Superior temporal gyrus (tissue), 1 donor: Measurements from ENCODE around the gene ESRRB.

ENCODE experiments used
- DNase-seq: peaks from one replicate; pipeline ENCODE4 v3.0.0-alpha.2; 2016; ENCODE audit errors: extremely low spot score

The ESRRB gene

DNA sequence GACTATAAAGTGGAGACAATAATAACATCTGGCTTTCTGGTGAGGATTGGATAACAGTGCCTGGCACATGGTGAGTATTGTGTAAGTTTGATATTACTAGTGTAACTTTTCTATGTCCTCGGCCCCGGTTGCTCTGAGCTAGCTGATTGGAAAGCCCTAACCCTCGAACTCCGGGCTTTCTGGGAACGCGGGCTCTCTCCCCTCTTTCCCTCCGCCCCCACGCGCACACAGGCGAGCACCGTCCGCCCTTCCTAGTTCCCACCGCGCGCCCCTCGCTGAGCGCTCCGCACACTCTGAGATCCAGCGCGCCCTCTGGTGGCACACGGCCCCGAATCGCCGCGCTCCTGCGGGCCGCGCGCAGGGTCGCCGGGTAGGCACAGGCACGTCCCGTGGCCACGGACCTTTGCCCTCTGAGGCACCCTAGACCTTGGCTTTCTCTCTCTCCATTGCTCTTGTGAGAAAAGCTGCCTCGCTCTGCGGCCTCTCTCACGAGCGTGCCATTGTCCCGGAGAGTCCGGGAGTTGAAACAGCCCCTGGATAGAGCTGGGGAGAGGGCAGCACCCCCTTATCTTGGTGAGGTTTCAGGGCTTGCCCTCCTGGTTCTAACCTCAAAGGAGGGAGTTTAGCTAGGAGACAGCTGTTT is 23.2 kb upstream of the ESRRB start:
- peak; percentile 56 for DNase-seq

DNA sequence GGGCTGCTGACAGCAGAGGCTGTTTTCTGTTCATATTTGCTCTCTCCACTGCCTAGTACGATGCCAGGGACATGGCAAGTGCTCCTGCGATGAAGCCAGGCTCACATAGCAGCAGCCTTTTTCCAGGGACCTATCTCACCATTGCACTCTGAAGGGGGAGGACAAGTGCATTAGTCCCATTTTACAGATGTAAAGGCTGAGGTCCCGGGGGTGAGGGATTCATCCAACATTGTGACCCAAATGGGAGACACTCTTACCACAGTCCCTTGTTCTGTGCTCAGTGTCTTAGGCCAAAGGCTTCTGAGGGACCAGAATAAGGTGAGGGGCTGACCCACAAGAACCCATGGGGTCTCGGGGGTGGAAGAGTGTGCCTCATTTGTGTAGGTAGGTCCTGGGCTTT is 21.6 kb upstream of the ESRRB start:
- DNase-seq: no peak

DNA sequence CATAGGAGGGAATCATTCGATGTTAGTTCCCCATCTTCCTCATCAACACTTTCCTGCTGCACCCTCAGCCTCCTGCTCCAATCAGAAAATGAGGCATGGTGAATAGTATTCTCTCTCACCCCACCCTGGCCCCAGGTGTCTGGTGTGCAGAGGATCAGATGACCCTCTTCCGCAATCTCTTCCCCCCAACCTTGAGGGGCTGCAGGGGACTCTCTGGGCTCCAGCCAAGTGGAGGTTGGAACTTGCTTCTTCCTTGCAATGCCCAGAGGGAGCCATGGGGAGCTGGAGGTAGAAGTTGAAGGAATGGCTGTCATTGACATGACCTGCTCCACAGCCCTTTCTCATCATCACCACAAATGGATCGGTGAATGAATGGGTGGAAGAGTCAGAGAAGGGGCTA is 20.2 kb upstream of the ESRRB start:
- DNase-seq: no peak

DNA sequence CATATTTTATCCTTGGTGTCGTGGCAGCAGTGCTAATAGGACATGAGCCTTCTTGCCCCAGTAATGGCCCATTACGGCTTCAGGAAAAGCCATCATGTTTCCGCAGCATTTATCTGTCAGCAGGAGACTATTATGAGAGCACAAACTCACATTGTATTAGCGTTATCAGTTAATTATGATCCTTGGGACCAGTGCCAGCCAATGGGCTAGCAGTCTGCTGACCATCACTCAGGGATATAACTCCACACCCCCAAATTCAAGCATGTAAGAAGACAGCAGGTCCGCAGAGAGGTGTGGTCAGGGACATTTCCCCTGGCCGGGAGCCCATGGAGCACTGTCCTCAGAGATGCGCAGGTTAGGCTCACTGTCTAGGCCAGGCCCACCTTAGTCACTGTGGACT is 4.9 kb upstream of the ESRRB start:
- DNase-seq: no peak

DNA sequence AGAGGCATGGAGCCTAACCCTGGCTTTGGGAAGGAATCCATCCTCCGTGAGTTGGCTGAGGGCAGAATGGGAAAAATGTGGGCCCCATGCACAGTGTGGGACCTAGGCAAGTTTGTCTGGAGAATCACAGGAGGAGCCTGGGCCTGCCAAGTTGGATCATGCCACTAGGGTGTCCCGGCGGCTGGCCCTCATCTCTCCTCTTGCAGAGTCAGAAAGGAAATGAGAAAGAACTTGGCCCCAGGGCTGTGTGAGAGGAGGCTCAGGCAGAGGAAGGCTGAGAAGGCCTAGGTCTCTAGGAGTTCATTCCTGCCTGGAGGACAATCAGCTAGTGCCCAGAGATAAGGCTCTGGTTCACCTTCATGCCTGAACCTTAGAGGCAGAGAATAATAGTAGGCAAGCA is 2.5 kb upstream of the ESRRB start:
- no peak for DNase-seq

DNA sequence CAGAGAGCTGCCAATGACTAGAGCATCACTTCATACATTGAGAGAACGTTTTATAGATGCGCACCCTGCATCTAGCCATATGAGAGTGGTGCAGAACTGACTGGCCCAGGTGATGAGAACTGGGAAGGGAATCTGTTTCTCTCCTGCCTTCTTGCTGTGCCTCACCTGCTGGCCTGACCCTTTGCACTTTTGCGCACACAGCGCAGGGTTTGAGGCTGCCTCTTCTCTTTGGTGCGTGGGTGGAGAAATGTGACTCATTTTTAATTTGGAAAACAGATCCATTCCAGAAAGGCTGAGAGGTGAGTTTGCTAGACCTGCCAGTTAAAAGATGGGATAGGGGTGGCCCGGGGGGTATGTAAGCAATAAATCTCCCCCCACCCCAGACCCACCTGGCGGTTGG is 453 bp upstream of the ESRRB start:
- no peak for DNase-seq

DNA sequence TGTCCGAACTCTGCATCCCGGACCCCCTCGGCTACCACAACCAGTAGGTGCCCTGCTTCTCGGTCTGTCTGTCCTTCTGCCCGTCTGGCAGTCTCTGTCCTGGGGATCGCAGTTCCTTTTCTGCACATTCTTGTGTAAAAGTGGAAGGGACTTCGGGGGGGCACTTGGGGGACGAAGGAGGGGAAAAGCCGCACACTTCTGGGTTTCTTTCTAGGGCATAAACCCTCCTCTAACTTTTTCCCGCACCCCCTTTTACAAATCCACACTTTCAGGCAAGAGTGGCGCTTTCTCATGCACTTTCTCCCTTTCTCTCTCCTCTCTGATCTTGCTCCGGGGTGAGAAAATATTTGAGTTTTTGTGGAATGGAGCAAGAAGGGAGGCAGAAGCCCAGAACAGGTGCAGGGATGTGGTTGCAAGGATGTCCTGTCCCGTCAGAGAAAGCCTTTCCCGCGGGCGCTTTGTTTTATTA is 506 bp downstream of the ESRRB start:
- no peak for DNase-seq

DNA sequence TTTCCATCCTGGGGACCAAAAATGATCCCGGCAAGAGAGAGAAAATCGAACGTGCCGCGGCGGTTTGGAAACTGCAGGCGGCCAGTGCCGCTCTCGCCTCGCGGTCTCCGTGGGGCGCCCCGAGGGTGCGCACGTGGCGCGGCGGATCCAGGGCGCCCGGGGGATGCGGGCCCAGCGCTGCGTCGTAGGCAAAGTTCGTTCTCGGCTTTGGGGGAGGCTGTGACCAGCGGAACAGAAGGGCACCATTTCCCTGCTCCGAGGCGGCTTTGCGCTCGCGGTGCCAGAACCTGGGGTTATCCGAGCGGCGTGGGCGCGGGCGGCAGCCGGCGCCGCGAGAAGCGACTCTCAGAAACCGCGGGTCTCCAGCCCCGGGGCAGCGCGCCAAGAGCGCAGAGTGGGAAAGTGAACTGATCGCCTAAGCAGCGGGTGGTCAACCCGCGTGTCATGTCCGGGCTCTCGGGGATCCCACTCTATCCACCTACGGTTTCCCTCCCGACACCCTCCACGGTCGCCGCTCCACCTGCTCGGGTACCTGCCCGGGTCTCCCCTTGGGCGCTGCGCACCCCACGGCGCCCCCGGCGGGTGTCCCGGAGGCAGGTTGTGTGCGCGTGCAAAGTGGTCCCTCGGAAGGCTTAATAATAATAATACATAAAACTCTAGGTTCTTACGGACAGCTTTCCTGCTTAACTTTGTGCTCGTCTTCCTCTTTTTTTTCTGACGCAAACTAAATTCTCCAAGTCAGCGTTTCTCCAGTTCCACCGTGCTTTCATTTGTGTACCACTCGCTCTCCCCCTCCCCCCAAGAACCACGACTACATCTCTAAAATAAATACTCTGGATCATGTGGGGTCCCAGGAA is 1.2 kb downstream of the ESRRB start:
- DNase-seq: no peak

DNA sequence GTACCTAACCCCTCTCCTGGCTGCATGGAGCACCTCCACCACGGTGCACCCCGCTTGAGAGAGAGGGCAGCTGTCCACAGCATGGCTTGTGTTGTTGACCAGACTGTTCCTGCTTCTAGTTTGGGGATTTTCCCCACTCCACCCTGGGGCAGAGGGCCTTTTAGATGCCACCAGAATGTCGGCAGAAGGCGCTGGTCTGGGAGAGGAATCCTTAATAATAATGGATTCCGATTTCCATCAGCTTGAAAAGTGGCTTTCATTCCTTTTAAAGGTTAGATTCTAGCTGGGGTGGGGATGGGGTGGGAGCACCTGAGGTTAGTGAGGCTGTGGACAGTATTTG is 1.8 kb downstream of the ESRRB start:
- DNase-seq: no peak

DNA sequence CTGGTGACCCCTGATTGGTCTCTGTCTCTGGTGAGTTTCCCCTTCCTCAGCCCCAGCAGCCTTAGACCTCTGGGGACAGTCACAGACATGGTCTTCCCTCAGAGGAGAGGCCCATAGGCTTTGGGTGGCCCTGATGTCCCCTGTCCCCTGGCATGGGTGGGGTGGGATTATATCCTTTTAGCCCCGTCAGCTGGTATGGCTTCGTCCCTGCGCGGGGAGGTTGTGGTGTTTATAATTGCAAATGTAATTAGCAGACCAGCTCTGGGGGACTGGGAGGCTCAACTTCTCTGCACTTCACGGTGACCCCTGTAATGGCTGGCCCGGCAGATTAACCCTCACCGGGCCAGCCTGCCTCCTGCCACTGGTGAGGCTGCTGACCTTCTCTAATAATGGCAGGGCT is 5.1 kb downstream of the ESRRB start:
- no peak for DNase-seq

DNA sequence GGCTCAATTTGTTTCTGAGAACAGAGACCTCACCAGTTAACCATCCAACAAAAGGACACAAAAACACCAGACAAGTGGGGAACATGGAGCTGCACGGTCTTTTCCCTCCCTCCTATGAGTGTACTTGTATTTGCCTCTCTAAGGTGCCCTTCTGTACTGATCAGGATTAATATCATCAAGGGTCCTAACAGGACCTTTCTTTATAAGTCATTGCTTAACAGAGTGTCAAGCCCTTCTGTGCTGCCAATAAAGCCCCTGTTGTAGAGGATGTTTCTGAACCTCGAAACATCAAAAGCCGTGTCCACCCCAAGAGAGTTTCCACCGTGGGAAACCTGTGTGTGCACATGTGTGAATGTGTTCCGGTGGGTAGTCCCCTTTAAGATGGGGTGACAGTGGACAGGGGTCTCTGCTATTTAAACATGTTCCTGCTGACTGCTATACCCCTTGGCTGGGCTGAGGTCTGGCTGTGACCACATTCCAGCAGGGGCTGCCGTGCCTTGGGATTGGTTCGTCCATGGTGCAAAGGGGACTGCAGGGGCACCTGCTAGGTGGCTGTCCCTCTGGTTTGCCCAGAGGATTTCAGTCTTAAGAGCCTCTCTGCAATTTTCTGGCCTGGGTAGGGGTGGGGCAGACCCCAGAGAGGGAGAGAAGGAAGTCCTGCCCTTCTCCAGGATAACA is 6.0 kb downstream of the ESRRB start:
- DNase-seq: no peak

DNA sequence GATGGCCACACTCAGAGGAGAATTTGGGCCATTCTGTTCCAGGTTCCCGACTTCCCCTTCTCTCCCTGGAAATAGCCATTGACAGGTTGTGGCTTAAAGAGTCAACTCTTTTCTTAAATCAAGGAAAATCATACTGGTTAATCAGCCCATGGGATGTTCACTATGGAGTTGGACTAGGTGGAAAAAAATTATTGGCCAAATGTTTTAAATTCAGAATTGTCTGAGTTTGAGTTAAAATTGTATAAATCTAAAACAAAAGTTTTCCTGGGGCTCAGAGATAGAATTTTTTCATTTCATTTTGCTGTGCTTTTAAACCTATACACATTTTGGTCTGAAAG is 6.5 kb downstream of the ESRRB start:
- DNase-seq: no peak

DNA sequence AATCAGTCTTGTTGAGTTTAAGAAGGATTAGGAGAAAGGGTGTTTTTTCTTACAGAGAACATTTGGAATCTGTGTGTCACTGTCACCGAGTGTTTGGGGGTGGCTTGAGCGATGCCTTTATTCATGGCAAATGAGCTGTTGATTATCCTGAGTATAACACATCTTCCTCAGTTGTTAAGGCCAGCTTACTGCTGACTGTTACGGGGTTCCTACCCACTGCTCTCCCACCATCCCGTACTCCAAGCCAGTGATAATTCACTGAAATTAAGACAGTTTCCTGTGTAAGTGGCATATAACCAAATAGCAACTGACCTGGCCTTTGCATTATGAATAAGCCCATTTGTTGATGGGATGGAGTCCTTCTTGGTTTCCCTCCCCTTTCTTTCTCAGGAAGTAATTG is 9.5 kb downstream of the ESRRB start:
- DNase-seq: no peak

DNA sequence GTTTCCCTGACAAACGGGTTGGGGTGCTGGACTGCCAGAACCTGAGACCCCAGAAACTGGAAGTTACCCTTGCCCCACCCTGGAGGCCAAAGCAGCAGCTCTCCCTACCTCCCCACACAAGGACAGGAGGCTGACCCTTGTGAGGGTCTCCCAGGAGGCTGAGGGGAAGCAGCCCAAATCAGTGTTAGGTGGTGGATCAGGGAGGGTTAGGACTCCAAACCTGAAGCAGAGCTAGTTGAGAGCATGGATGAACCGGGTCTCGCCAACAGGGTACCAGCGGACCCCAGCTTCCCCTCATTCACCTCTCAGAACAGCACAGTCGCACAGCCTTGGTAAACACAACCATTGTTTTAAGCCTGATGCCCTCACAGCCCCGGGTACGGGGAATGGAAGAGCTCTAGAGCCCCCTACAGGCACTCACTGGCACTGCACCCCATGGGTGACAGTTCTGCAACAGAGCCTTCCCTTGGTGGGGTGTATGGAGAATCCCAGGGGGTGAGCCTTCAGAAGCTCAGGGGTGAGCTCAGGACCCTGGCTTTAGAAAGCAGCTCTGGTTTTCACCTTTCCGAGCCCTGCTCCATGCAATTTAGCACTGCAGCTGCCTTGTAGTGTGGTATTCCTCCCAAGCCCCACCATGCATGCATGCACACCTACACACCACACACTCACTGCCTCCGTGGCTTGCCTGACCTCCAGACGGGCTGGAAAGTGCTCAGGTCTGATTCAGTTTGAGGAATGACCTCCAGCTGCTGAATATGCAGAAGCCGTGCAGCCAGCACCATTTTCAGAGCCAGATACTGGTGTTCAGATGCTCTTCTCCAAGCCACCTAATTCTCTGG is 11.2 kb downstream of the ESRRB start:
- DNase-seq: peak; percentile 93

DNA sequence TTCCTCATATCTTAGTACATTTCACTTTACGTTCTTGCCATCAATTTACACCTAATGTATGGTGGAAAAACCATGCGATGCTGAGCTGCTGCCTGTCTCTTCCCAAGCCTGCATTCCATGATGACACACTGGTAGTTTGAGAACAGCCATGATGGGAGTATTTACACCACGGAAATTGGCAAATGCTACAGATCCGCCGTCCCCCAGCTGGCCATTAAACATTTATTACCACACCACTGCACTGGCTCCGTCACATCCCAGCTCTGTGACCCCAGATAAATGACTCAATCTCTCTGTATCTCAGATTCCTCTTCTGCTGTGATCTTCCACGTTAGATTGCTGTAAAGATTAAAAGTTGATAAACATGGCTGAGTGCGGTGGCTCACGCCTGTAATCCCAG is 13.9 kb downstream of the ESRRB start:
- no peak for DNase-seq

DNA sequence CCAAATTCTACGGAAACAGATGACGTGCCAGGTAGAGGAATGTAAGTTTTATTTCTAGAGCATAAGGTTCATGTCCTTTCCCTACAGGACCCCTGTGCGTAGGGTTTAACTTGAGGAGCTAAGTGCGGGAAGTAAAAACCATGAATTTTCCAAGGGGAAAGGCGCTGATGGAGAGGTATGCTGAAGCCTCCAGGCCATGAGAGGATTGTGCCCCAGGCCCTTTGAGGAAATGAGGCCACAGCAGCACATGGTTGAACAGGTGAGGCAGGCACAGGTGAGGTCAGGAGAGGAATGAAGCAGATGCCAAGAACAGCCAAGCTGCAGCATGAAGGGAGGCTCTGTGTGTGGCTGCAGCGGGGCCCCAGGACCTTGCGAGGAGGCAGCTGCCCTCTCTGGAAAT is 14.7 kb downstream of the ESRRB start:
- no peak for DNase-seq

DNA sequence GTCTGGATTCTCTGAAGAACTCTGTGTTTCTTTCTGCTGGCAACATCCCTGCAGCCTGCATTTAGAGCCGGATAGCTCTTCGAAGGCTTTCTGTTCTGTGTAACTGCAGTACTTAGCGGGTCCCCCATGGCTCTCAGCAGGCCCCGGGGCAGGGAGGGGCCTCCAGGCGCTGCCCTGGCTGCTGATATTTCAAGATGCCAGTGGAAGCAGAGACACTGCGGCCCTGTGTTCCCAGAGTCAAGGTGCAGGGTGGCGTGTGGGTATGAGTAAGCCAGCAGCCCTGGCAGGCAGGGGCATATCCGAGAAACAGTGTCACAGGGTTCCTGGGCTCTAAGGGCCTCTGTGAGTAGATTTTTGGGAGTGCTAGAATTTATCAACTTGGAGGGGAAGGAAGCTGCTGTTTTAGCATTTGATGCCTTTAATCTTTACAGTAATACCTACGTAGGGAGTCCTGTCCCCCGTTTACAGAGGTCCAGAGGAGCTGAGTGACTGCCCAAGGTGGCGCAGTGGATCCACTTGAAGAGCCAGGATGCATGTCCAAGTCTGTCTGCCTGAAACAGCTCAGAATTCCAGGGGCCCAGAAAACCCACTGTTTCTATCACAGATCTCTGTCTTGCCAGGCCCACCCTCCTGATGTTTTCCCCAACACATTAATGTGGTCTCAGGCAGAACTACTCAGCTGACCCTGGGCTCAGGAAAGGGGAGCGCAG is 16.2 kb downstream of the ESRRB start:
- no peak for DNase-seq

DNA sequence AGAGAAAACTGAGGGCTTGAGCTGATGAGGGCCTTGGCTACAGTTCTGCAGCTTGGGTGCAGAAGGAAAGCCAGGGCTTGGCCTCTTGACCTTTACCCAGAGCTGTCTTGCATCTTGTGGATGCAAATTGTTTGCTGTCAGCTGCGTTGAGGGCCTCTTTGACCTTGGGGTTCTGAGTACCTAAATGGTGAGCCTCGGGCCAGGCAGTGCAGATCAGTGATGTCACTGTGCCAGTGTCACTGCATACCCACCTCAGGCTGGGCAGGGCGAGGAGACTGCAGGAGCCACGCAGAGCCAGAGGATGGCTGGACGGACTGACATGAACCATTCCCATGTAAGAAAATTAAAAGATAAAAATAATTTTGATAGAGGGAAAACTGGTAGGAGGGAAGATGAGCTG is 18.6 kb downstream of the ESRRB start:
- DNase-seq: no peak

DNA sequence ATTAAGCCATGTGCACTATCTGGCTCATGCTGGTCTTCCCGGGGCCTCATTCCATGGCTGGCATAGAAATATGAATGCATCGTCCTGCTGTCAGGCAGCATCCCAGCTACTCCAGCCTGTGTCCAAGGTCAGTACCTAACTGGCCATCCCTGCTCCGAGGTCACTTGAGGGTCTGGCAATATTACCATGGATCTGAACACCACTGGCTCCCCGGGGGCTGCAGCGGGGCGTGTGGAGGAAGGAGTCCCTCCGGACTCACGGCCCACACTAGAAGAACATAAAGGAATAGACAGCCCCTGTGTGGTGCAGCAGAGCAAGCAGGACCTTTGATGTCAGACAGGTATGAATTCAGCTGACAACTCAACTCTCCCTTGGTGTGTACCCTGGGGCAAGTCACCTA is 19.2 kb downstream of the ESRRB start:
- no peak for DNase-seq

DNA sequence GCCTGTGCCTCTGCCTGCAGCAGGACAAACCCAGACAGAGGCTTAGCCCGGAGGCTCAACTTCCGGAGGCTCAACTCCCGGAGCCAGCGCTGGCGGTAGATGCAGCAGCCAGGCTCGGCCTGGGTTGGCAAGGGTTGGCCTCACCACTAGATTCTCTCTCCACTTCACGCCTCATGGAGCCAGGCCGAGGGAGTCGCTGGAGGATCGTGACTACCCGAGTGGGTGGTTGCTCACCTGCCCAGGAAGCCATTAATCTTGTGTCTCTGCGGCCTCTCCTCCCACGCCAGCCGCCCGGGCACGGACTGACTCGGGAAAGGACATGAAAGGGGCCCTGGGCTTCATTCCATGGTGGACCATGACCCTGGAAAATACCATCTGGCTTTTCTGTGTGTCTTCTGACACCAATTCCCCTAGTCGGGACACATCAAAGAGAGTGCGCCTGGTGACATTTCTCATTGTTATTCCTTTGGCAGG is 20.8 kb downstream of the ESRRB start:
- DNase-seq: no peak

DNA sequence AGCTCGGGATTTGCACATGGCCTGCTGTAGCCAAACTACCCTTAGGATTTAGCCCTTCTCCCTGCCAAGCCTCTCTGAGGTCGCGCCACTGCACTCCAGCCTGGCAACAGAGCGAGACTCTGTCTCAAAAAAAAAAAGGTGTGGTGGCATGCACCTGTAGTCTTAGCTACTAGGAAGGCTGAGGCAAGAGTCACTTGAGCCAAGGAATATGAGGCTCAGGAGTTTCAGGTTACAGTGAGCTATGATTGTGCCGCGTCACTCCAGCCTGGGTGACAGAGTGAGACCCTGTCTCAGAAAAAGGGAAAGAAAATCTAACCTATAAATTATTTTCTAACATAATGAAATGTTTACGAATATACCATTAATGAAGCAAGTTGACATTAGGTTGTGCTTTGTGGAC is 29.7 kb downstream of the ESRRB start:
- DNase-seq: no peak
